NCI-H82 treated with DMSO at 0.1 percent for 48 hours (cell line): ENCODE data around the gene NDUFAF7.
"Not testable (repeated sequence)": the region's sequence is repeated elsewhere in the genome, so short reads cannot be mapped to it uniquely, and the experiment has no call there.

Source experiments
- DNase-seq: peaks from one replicate; lab custom pipeline; 2025; ENCODE audit not compliant: unreplicated experiment; lab: John Stamatoyannopoulos, UW

Gene NDUFAF7

GRCh38 chr2:37215250-37215649, 16.2 kb upstream of the NDUFAF7 start:
- no peak for DNase-seq

DNA sequence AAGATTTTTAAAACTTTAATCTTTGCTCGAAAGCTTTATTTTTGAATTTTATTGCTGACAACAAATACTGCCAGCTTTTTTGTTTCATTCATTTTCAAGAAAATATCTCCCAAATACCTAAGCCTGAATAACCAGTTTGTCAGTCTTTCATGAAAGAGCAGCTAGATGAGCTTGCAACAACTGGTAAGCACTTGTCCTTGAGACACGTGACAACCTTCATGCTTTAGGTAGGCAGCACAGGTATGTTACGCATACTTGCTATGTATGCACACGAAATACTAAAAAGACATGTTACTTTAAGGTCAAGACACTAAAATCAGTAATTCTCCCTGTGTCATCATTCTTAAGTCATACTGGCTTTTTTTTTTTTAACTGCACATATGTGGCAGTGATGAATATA, 12.4 kb upstream of the NDUFAF7 start:
- DNase-seq, result no peak

GRCh38 chr2:37223131-37223530, 8.3 kb upstream of the NDUFAF7 start:
- no peak for DNase-seq

- no peak for DNase-seq
Measured at GRCh38 chr2:37224063-37224462, 7.4 kb upstream of the NDUFAF7 start.

DNA sequence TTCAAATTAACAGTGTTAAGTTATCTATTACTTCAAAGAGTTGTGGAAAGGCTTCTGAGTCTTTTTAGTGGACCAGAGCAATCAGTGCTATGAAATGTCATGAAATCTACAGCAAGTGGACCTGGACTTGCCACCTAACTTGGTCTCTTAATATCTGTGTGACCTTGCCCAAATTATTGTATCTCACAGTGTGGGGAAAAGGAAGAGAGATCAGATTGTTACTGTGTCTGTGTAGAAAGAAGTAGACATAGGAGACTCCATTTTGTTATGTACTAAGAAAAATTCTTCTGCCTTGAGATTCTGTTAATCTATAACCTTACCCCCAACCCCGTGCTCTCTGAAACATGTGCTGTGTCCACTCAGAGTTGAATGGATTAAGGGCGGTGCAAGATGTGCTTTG, 6.3 kb upstream of the NDUFAF7 start:
- DNase-seq, result not testable (repeated sequence)

DNA sequence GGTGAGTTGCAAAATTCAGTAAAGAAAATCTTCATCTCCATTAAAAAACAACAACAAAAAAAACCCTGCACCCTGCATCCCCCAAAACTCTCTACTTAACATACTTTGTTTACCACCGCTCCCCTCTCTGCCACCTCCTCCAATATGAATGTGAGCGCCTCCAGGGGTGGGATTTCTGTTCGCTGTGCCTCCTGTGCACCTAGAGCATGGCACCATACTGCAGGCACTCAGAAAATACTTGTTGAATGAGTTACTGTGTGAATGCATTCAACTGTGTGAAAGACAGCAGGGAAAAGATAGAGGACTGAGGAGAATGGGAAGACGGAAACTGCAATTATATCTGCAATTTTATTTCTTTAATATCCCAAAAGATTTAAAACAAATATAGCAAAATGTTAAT, 4.6 kb upstream of the NDUFAF7 start:
- DNase-seq, result no peak

DNA sequence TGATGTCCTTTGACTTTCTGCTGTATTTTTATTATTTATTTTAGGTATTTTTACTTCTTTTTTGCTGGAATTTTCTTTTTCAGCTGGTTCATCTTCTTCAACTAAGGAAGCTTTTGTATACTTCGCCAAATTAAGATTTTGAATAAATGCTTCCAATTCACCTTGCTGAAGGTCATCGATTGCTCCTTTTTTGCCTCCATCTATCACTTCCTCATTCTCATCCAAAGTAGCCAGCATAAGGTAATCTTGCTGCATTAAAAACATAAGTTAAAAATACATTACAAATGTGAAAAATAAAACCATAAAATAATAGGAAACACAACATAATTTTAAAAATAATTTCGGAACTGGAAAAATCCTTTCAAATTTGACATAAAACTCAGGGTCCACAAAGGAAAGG, 2.7 kb upstream of the NDUFAF7 start:
- no peak for DNase-seq

DNA sequence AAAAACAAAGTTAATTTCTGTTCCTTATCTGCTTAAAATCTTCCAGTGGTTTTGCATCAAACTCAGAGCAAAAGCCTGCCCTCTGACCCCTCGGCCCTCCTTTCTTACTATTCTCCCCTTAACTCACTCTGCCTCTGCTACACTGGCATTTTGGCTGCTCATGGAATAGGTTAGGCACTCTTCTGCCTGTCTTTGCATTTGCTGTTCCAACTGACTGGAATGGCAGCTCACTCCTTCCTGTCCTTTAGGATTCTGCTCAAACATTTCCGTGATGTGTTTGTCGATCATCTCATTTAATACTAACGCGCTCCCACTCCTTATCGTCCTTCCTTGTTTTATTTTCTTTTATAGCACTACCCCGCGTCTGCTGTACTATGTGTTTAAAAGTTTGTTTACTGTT, 877 bp upstream of the NDUFAF7 start:
- DNase-seq, result no peak

GRCh38 chr2:37232131-37232933, 874 bp downstream of the NDUFAF7 start:
- DNase-seq, result no peak

DNA sequence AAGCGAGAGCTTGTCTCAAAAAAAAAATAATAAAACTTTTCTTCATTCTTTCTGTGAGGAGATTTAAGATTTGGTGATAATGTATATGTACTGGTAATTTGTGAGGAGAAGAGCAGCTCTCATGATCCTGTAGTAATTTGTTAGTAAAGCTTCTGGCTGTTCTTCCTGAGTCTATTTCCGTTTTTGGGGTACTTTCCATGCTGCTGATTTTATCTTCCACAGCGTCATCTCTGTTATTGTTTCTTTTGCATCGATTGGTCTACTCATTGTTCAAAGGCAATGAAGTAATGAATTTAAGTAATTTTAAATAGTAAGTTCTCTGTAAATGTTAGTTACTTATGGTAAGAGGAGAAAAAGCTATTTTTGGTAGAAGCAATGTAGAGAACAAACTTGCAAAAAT, 12.0 kb downstream of the NDUFAF7 start:
- no peak for DNase-seq

GRCh38 chr2:37244017-37244416, 12.6 kb downstream of the NDUFAF7 start:
- DNase-seq, result no peak

DNA sequence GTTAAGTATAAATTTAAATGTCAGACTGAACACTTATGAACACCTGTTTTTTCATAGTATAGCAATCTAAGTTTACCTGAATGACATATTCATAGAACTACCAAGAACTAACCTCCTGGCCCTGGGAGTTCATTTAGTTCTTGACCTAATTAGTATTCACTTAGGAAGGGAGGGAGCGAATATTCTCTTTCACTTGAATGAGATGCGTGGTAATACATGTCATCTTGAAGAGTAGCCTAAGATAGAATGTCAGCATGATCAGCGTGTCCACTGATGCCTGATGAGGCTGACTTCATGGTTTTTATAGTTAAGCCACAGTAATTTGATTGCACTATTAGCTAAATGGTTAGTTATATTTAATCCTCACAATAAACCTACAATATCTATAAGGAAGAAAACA, 13.3 kb downstream of the NDUFAF7 start:
- DNase-seq, result no peak

DNA sequence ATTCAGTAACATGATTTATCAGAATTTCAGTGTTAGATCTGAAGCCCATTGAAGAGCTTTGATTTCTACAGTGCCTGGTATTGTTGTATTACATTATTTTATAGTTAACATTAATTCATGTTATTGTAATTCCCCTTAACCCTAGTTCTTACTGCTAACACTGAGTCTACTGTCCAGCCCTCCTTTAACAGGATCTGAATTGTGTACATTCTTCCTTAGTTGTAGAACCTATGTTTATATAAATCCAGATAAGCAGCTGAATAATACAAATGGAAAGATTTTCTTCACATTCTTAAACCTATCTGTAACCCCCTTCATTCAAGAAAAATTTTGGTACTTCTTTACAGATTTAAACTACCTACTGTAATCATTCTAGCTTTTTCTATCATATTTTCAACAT, 14.7 kb downstream of the NDUFAF7 start:
- DNase-seq, result no peak

DNA sequence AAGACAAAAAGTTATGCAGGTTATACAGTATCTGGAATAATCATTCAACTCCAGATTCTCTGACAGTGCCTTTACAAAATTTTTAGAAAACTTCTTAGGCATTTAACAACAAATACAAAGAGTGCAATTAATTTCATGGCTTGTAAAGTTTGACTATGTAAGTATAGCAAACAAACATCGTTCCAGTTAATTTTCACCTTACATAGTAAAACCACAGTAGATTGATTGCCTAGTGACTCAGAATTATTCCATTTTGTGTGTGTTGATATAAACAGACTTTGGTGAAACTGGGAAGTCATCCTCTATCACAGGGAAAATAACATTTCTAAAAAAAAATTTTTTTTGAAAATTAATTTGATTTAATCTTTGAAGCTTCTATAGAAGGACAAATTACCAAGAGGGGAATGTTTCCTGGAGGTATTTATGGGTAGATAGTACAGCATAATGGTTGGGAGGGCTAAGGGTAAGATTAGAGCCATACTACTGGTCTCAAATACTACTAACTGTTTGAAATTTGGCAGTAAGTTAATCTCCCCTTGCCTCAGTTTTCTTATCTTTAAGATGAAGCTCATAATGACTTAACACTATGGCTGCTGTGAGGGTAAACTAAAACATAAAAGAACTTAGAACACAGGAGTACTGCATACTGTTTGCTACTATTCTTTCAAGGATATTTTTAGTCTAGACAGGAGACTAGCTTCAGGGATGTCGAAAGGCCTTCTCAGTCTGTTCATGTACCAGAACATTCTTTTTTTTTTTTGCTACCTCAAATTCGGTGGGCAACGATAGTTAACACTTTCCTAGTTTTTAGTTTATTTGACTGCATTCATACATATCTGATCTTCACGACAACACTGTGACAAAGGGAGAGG, 19.6 kb downstream of the NDUFAF7 start:
- no peak for DNase-seq

GRCh38 chr2:37262522-37262921, 31.1 kb downstream of the NDUFAF7 start:
- DNase-seq, result no peak

- DNase-seq, result no peak
Measured at GRCh38 chr2:37263839-37264238, 32.4 kb downstream of the NDUFAF7 start.

DNA sequence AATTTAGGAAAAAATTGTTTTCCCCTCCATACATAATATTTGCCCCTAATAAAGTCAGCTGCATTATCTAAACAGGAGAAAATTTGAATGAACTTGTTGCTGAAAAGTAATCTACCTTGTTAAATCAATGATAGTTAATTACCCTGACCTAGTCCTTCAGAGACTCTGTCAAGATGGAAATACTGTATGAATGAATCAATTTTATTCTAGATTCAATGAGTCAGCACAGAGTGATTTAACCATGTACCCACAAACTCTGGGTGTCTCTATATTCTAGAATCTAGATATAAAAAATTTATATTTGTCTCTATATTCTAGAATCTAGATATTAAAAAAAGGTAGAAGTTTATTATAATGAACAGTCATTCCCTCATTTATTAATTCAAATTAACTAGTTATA, 36.2 kb downstream of the NDUFAF7 start:
- no peak for DNase-seq

DNA sequence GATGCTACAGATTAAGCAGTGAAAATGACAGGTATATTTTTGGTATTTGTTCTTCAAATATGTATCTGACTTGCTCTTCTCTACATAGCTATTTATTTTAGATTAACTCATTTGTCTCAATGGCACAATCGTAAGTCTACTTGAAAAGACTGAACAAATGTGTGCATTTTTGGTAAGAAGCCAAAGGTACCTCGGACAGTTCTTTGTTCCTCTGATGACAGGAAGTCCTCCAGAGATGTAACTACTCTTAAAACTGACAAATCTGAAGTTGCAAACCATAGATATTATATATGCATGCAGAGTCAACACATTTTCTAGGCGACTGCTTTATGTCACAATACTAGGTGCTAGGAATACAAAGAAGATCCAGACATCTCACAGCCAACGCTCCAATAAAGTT, 36.7 kb downstream of the NDUFAF7 start:
- DNase-seq, result no peak

GRCh38 chr2:37271376-37272067, 40.1 kb downstream of the NDUFAF7 start:
- no peak for DNase-seq

- no peak for DNase-seq
Measured at GRCh38 chr2:37274359-37274965, 43.0 kb downstream of the NDUFAF7 start.

DNA sequence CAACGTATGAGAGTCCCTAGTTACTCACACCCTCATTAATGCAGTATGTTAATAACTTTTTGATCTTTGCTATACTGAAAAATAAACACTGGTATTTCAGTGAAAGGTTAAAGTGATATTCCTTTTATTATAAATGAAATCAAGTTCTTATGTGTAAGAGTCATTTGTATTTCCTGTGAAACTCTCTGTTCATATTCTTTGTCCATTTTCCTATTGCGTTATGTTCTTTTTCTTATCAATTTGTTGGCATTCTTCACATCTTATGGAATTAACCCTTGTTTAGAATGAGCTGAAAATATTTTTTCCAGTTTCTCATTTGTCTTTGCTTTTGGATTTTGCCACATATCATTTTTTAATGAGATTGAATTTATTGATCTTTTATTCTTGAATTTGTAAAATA, 44.8 kb downstream of the NDUFAF7 start:
- no peak for DNase-seq
